Right ventricle myocardium superior (tissue), 1 donor: ENCODE measurements around the gene HERC6. TPM values are rescaled to one million over a fixed set of nuclear protein-coding genes. Genes with fewer than 3 reads are reported as not detected.
"Not testable (repeated sequence)": the region's sequence is repeated elsewhere in the genome, so short reads cannot be mapped to it uniquely, and the experiment has no call there.

Experiments
- ATAC-seq: fragments of 200-7000 bp; cut with Tn5 transposase; one replicate; pipeline ENCODE4 v1.9.1; 2020; ENCODE audit warnings: mild to moderate bottlenecking; ENCODE audit not compliant: poor library complexity
- DNase-seq: peaks from one replicate; pipeline ENCODE4 v3.0.0-alpha.2; 2020
- intact Hi-C: fragments of 100-400 bp; cut with DNase I; formaldehyde crosslinking; loops from one replicate; pipeline ENCODE4 v1.11.2; 2022
- total RNA-seq: library from RNA; stranded (reverse); fragmentation: NEBNext Ultra II Directional; extraction: Animal tissue kit (Norgen Biotek cat#: 25700); gene quantifications from one replicate; pipeline ENCODE4 v1.2.1, GENCODE V29; 2021
- donor health status: DM: no; HTN: yes; CAD: no; lungs with severe emphysema.

The HERC6 gene
- total RNA-seq, 1 donor from 2014 or later = 6.3 TPM

DNA sequence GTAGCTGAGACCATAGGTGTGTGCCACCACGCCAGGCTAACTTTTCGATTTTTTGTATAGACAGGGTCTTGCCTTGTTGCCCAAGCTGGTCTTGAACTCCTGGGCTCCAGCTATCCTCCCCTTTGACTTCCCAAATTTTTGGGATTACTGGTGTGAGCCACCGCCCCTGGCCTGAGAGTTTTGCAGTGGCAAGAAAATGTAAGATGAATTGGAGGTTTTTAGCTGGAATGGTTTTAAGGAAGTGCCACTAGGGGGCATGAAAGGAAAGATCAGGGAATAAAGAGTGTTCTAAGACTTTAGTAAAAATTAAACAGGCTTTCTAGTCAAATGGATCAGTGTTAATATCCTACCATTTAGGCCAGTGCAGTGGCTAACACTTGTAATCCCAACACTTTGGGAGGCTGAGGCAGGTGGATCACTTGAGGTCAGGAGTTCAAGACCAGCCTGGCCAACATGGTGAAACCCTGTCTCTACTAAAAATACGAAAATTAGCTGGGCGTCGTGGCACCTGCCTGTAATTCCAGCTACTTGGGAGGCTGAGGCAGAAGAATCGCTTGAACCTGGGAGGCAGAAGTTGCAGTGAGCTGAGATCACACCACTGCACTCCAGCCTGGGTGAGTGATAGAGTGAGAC, 9.4 kb upstream of the HERC6 start:
- intact Hi-C loops, DNase-seq: not testable (repeated sequence)
- ATAC-seq = peak; percentile 63

- intact Hi-C loops = no loop called here
- ATAC-seq = no peak
- DNase-seq = no peak
Measured at GRCh38 chr4:88381123-88381522, 2.5 kb downstream of the HERC6 start.

DNA sequence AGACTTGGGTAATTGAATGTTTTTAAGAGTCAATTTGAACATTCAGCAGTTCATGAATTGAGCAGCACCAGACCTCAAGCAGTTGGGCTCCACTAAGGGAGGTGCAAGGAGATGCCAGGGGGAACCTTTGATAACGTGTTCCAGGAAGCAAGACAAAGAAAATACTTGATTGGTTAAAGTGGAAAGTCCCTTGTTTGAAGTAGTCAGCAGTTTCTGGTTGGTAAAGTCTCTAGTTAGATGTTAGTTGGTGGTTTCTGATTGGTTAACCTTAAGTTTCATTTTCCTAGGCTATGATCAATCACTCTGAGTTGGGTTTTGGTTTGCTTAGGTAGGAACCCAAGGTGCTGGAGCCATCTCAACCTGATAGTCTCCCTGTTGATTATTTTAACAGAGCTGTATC, 4.0 kb downstream of the HERC6 start:
- ATAC-seq (no peak), DNase-seq (no peak)
- intact Hi-C loops = no loop called here

DNA sequence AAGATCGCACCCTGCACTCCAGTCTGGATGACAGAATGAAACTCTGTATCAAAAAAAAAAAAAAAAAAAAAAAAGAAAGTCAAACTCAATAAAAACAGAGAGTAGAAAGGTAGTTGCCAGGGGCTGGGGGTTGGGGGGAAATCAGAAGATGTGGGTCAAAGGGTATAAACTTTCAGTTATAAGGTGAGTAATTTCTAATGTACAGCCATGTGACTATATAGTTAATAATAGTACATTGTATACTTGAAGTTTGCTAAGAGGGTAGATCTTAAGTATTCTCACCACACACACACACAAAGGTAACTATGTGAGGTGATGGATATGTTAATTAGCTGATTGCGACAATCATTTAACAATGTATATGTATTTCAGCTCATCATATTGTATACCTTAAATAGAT, 11.5 kb downstream of the HERC6 start:
- no peak for ATAC-seq
- intact Hi-C loops = no loop called here
- no peak for DNase-seq

DNA sequence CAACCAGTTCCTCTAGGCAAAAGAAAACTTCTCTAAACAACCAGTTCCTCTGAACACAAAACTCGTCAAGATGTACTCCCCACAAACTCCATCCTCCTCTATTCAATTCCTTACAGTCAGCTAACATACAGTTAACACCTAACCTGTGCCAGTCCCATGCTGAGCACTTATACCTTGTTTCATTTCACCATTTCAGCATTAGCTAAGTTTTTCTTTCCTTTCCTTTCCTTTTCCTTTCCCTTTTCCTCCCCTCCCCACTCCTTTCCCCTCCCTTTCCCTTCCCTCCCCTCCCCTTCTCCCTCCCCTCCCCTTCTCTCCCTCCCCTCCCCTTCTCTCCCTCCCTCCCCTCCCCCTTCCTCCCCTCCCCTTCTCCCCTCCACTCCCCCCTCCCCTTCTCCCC, 13.1 kb downstream of the HERC6 start:
- DNase-seq (no peak), ATAC-seq (no peak)
- intact Hi-C loops = no loop called here

DNA sequence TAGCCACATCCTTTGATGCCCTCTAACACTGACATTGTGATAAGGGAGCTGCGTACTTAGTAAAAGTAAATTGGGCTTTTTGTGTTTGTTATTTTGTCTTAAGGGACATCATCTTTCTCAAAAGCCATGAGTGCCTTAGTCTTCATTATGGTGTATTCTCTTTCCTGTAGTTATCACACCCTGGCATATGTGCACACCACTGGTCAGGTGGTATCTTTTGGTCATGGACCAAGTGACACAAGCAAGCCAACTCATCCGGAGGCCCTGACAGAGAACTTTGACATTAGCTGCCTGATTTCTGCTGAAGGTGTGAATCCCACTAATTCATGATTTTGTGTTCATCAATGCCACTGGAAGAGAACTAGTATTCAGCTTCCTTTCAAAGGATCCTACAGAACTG, 18.0 kb downstream of the HERC6 start:
- intact Hi-C loops = no loop called here
- no peak for ATAC-seq
- DNase-seq = no peak

GRCh38 chr4:88398381-88398780, 19.7 kb downstream of the HERC6 start:
- intact Hi-C loops = no loop called here
- DNase-seq (no peak), ATAC-seq (no peak)

- no peak for ATAC-seq
- DNase-seq = no peak
- intact Hi-C loops = no loop called here
Measured at GRCh38 chr4:88409206-88409605, 30.6 kb downstream of the HERC6 start.

- ATAC-seq = no peak
- no peak for DNase-seq
- intact Hi-C loops = no loop called here
Measured at GRCh38 chr4:88409789-88410188, 31.1 kb downstream of the HERC6 start.

DNA sequence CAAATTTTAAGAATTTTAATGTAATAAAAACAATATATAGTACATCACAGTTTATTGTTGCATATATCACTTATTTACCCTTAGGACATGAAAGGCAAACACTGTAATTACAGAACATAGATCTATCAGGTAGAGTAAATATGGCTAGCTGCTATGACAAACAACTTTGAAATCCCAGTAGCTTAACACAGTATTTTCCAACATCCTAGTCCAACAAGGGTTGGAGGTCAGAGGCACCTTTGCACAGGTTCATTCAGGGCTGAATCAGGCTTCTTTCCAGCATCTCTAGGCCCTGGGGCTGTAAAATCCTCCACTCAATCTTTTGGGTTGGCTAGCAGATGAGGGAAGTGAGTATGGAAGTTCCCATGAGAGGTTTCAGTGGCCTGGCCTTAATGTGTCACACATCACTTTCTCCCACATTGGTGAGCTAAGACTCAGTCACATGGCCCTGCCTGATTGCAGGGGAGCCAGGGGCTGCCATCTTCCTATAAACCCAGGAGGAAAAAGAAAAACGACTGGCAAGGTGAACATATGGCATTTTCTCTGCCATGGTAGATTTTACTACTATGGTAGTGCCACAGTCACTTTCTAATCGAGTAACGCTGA, 32.9 kb downstream of the HERC6 start:
- intact Hi-C loops = loop anchor here (2.0 kb wide), 1 partner anchor 59 kb away; no protein-coding TSS in a partner anchor

GRCh38 chr4:88413801-88414200, 35.1 kb downstream of the HERC6 start:
- DNase-seq (no peak), ATAC-seq (no peak)
- intact Hi-C loops = loop anchor here (2.0 kb wide), 1 partner anchor 57 kb away; no protein-coding TSS in a partner anchor

More for the DNA sequence above, 32.9 kb downstream of the HERC6 start:
- DNase-seq (no peak), ATAC-seq (no peak)

DNA sequence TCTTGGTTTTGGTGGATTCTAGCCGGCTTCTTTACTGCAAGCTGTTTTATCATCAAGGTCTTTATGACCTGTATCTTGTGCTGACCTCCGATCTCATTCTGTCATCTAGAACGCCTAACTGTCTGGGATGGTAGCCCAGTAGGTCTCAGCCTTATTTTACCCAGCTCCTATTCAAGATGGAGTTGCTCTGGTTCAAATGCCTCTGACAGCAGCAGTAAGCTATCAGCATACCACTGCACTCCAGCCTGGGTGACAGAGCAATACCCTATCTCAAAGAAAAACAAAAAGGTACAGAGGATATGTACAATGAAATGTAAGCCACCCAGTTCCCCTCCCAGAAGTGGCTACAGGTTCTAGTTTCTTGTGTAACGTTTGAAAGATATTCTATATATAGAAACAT, 36.1 kb downstream of the HERC6 start:
- no peak for DNase-seq
- intact Hi-C loops = no loop called here
- no peak for ATAC-seq

DNA sequence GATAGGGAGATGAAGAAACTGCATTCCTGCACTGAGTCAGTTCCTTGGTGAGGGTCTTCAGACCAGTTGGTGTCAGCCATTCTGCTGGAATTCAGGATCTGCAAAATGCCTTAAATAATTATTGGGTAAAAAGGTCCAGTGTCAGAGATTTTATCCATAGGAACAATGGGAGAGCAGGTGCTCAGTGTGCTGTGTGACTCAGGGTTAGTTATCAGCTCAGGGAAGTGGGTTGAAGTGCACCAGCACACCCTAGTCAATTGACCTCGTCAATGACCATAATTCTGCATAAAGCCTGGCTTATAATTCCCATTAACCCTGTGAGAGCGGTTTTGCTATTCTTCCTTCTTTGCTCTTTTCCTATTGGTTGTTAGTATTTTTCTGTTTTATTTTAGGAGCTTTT, 37.3 kb downstream of the HERC6 start:
- intact Hi-C loops = no loop called here
- DNase-seq = no peak

GRCh38 chr4:88418411-88418810, 39.8 kb downstream of the HERC6 start:
- intact Hi-C loops = no loop called here
- DNase-seq (no peak), ATAC-seq (no peak)

More for the DNA sequence above, 37.3 kb downstream of the HERC6 start:
- no peak for ATAC-seq

GRCh38 chr4:88419874-88420273, 41.2 kb downstream of the HERC6 start:
- DNase-seq = no peak
- ATAC-seq = no peak
- intact Hi-C loops = no loop called here

DNA sequence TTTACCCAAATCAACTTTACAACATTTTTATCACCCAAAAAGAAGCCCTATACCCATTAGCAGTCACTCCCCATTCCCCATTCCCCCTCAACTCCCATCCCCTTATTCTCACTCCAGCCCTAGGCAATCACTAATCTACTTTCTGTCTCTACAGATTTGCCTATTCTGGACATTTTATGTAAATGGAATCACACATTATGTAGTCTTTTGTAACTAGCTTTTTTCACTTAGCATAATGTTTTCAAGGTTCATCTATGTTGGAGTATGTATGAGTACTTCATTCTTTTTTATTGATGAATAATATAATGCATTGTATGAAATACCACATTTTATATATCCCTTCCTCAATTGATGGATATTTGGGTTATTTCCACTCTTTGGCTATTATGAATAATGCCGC, 42.2 kb downstream of the HERC6 start:
- intact Hi-C loops = no loop called here
- no peak for ATAC-seq
- no peak for DNase-seq

GRCh38 chr4:88422403-88422802, 43.8 kb downstream of the HERC6 start:
- ATAC-seq = no peak
- DNase-seq = no peak
- intact Hi-C loops = no loop called here

GRCh38 chr4:88429401-88429800, 50.7 kb downstream of the HERC6 start:
- ATAC-seq = no peak
- intact Hi-C loops = no loop called here
- no peak for DNase-seq

GRCh38 chr4:88435987-88436693, 57.5 kb downstream of the HERC6 start:
- intact Hi-C loops = no loop called here
- ATAC-seq (no peak), DNase-seq (no peak)

GRCh38 chr4:88437873-88438272, 59.2 kb downstream of the HERC6 start:
- DNase-seq, intact Hi-C loops, ATAC-seq: not testable (repeated sequence)
